Posterior vena cava (tissue), 2 donors: Measurements from ENCODE around the gene HSPA4. TPM values are rescaled to one million over a fixed set of nuclear protein-coding genes. Genes with fewer than 3 reads are reported as not detected.
A peak's percentile ranks its signal among the peaks of the same experiment; 100 is the strongest.
"Not testable (repeated sequence)": the region's sequence is repeated elsewhere in the genome, so short reads cannot be mapped to it uniquely, and the experiment has no call there.

Experiments
- DNase-seq: peaks from one replicate; pipeline ENCODE4 v3.0.0-alpha.2; 2020; ENCODE audit warnings: low spot score
- intact Hi-C, 2 donors: fragments of 100-400 bp; cut with DNase I; formaldehyde crosslinking; loops; one replicate each; pipeline versions ENCODE4 v1.14.1 to v1.14.2; 2022 to 2023
- total RNA-seq, 2 donors: library from RNA; stranded (reverse); fragmentation: NEBNext Ultra II Directional; extraction: Animal tissue kit (Norgen Biotek cat#: 25700); gene quantifications; one replicate each; pipeline ENCODE4 v1.2.1, GENCODE V29; 2021
- donor health status: DM: yes; HTN: yes; CAD: no.
- donor health status: DM: yes; HTN: yes; CAD: no.

HSPA4 gene
- total RNA-seq, 2 donors from 2014 or later, result 70.4 to 89.8 TPM

GRCh38 chr5:133082128-133082527, 30.3 kb downstream of the HSPA4 start:
- intact Hi-C loops, result no loop called here
- no peak for DNase-seq

GRCh38 chr5:133083901-133084300, 32.1 kb downstream of the HSPA4 start:
- DNase-seq, result no peak
- intact Hi-C loops, result no loop called here

- intact Hi-C loops, DNase-seq: not testable (repeated sequence)
Measured at GRCh38 chr5:133085171-133085570, 33.4 kb downstream of the HSPA4 start.

- intact Hi-C loops, result no loop called here
- DNase-seq, result no peak
Measured at GRCh38 chr5:133086366-133086875, 34.6 kb downstream of the HSPA4 start.

- no peak for DNase-seq
Measured at GRCh38 chr5:133088064-133088463, 36.3 kb downstream of the HSPA4 start.

GRCh38 chr5:133091034-133091433, 39.2 kb downstream of the HSPA4 start:
- intact Hi-C loops, result no loop called here
- DNase-seq, result no peak

More at GRCh38 chr5:133088064-133088463, 36.3 kb downstream of the HSPA4 start:
- intact Hi-C loops, result no loop called here

GRCh38 chr5:133106343-133106742, 54.5 kb downstream of the HSPA4 start:
- DNase-seq, result no peak
- intact Hi-C loops, result no loop called here

- DNase-seq, result no peak
- intact Hi-C loops, result no loop called here
Measured at GRCh38 chr5:133106761-133107572, 55.2 kb downstream of the HSPA4 start.

- DNase-seq, result no peak
- intact Hi-C loops, result no loop called here
Measured at GRCh38 chr5:133108481-133108921, 56.7 kb downstream of the HSPA4 start.

GRCh38 chr5:133109655-133110483, 58.1 kb downstream of the HSPA4 start:
- DNase-seq, result no peak
- intact Hi-C loops, result loop anchor here (5.0 to 10.0 kb wide), 2 partner anchors 175 to 757 kb away; no protein-coding TSS in a partner anchor

- DNase-seq, result no peak
- intact Hi-C loops, result loop anchor here (5.0 to 10.0 kb wide), 2 partner anchors 174 to 757 kb away; no protein-coding TSS in a partner anchor
Measured at GRCh38 chr5:133110709-133111108, 58.9 kb downstream of the HSPA4 start.

- intact Hi-C loops, result loop anchor here (5.0 to 10.0 kb wide), 2 partner anchors 174 to 756 kb away; no protein-coding TSS in a partner anchor
- DNase-seq, result peak; percentile 96
Measured at GRCh38 chr5:133111299-133111698, 59.5 kb downstream of the HSPA4 start.

GRCh38 chr5:133112026-133112660, 60.3 kb downstream of the HSPA4 start:
- DNase-seq, result peak; percentile 12
- intact Hi-C loops, result loop anchor here (5.0 to 10.0 kb wide), 2 partner anchors 173 to 755 kb away; no protein-coding TSS in a partner anchor

GRCh38 chr5:133113331-133114061, 61.7 kb downstream of the HSPA4 start:
- intact Hi-C loops, result loop anchor here (5.0 to 10.0 kb wide), 2 partner anchors 171 to 754 kb away; no protein-coding TSS in a partner anchor
- DNase-seq, result peak; percentile 59

GRCh38 chr5:133114166-133114932, 62.5 kb downstream of the HSPA4 start:
- intact Hi-C loops, result loop anchor here (5.0 to 10.0 kb wide), 2 partner anchors 170 to 753 kb away; no protein-coding TSS in a partner anchor
- DNase-seq, result peak; percentile 64

- intact Hi-C loops, result loop anchor here (5.0 to 10.0 kb wide), 2 partner anchors 170 to 752 kb away; no protein-coding TSS in a partner anchor
- DNase-seq, result peak; percentile 46
Measured at GRCh38 chr5:133114933-133115310, 63.1 kb downstream of the HSPA4 start.

GRCh38 chr5:133116601-133117000, 64.8 kb downstream of the HSPA4 start:
- DNase-seq, result peak; percentile 16
- intact Hi-C loops, result loop anchor here in 1 of 2 donors (10.0 kb wide), 1 partner anchor 168 kb away; no protein-coding TSS in a partner anchor
